Heart left ventricle (tissue), 13 donors: Measurements from ENCODE around the gene TMPO.

ENCODE experiments used
- POLR2A ChIP-seq, 2 donors: fragments of 450-650 bp; IDR thresholded peaks; one replicate each; pipeline ENCODE4 v1.6.1; 2017; ENCODE audit warnings: antibody characterized with exemption in 2 of 2, mild to moderate bottlenecking in 2 of 2, moderate library complexity in 2 of 2
- TF ChIP-seq, protein P1 (sequence below), 12 donors: fragments of 200-600 bp; sonication (generic) in 4 of 12; IDR thresholded peaks; one replicate each; pipeline versions ENCODE4 v1.5.0 to v1.8.0; 2018 to 2022; ENCODE audit warnings: antibody characterized with exemption in 12 of 12, mild to moderate bottlenecking in 5 of 12
- donor health status: ischemic (EF 13 %, LVEDD 7.1; RV severe dilation, severe dysfunction).
- donor health status: DM: no; HTN: yes; CAD: no.
- donor health status: DM: no; HTN: no; CAD: no.
- donor health status: ischemic (EF 25% LVEDD 6.9; RV normal size, moderate dysfunction).
- donor health status: ischemic (EF 25% LVEDD 5.7; RV mildly dilated, moderate dysfunction).
- donor health status: ischemic (EF 35%, LVEDD 5.7; RV mildly dilated, moderate dysfunction).
- donor health status: nonischemic (EF 11% LVEDD 7.7; RV severe dilation, severe dysfunction).
- donor health status: DM: yes; HTN: yes; CAD: no.
- donor health status: PGD.
- donor health status: ischemic (EF 29% LVEDD 5.4; RV normal size, mild dysfunction).
- donor health status: nonischemic (EF 23%, LVEDD 6.1; RV moderate dilation, normal function).

DNA sequence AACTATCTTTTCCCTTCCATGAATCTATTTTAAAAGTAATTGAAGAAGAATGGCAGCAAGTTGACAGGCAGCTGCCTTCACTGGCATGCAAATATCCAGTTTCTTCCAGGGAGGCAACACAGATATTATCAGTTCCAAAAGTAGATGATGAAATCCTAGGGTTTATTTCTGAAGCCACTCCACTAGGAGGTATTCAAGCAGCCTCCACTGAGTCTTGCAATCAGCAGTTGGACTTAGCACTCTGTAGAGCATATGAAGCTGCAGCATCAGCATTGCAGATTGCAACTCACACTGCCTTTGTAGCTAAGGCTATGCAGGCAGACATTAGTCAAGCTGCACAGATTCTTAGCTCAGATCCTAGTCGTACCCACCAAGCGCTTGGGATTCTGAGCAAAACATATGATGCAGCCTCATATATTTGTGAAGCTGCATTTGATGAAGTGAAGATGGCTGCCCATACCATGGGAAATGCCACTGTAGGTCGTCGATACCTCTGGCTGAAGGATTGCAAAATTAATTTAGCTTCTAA lies 18.4 kb downstream of the TMPO start:
- TF ChIP-seq, protein P1, sequence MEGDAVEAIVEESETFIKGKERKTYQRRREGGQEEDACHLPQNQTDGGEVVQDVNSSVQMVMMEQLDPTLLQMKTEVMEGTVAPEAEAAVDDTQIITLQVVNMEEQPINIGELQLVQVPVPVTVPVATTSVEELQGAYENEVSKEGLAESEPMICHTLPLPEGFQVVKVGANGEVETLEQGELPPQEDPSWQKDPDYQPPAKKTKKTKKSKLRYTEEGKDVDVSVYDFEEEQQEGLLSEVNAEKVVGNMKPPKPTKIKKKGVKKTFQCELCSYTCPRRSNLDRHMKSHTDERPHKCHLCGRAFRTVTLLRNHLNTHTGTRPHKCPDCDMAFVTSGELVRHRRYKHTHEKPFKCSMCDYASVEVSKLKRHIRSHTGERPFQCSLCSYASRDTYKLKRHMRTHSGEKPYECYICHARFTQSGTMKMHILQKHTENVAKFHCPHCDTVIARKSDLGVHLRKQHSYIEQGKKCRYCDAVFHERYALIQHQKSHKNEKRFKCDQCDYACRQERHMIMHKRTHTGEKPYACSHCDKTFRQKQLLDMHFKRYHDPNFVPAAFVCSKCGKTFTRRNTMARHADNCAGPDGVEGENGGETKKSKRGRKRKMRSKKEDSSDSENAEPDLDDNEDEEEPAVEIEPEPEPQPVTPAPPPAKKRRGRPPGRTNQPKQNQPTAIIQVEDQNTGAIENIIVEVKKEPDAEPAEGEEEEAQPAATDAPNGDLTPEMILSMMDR (IDR thresholded peaks at IDR 0.05) = no peak
- TF ChIP-seq POLR2A (IDR thresholded peaks at IDR 0.05) = no peak
